B cell (primary cell): ENCODE results near the gene ALG5. TPM values are rescaled to one million over a fixed set of nuclear protein-coding genes. Genes with fewer than 3 reads are reported as not detected.
A peak's percentile ranks its signal among the peaks of the same experiment; 100 is the strongest.

Experiments used
- ATAC-seq: fragments of 200-7000 bp; cut with Tn5 transposase; one replicate; pipeline ENCODE4 v1.10.0; 2021; ENCODE audit warnings: low read depth, mild to moderate bottlenecking, moderate number of reproducible peaks, moderate library complexity
- CTCF ChIA-PET: fragments of 350-600 bp; sonication (Branson Sonifier 250); formaldehyde crosslinking; loops from one replicate; lab custom pipeline; 2021; ENCODE audit warnings: antibody characterized with exemption, inconsistent platforms; lab: Charles Lee
- POLR2A ChIA-PET: fragments of 350-600 bp; sonication (Branson Sonifier 250); formaldehyde crosslinking; loops from one replicate; lab custom pipeline; 2021; ENCODE audit warnings: antibody characterized with exemption; lab: Charles Lee
- DNase-seq: peaks from one replicate; pipeline ENCODE4 v3.0.0; 2013
- H2AFZ ChIP-seq: 2 replicates; pipeline ENCODE4 v1.6.1; 2012; ENCODE audit warnings: mild to moderate bottlenecking, low read depth, low read length; ENCODE audit not compliant: insufficient read depth, poor library complexity, severe bottlenecking
- H3K27ac ChIP-seq, 2 donors: 1 replicate in 1 of 2; 2 replicates in 1 of 2; pipeline ENCODE4 v1.5.1; 2012 to 2013; ENCODE audit warnings: low read length in 2 of 2, mild to moderate bottlenecking in 2 of 2, moderate library complexity in 1 of 2
- H3K27me3 ChIP-seq, 4 experiments: fragments of 200-600 bp in 1 of 4; sonication (generic) in 1 of 4; replicated peaks in 1 of 4; 1 replicate in 2 of 4; 2 replicates in 2 of 4; pipeline versions ENCODE4 v1.6.1 to v1.7.0; 2013 to 2016; ENCODE audit warnings: low read length in 3 of 4, mild to moderate bottlenecking in 2 of 4, mixed read lengths in 1 of 4, moderate library complexity in 1 of 4; ENCODE audit not compliant: insufficient read depth in 4 of 4, control insufficient read depth in 3 of 4; ENCODE audit errors: control extremely low read depth in 1 of 4
- H3K36me3 ChIP-seq, 2 experiments: replicated peaks in 1 of 2; 1 replicate in 1 of 2; 2 replicates in 1 of 2; pipeline versions ENCODE4 v1.6.1 to v1.7.1; 2013; ENCODE audit warnings: low read length in 1 of 2; ENCODE audit not compliant: insufficient read depth in 2 of 2, control insufficient read depth in 1 of 2; ENCODE audit errors: control extremely low read depth in 1 of 2, extremely low read depth in 1 of 2
- H3K4me1 ChIP-seq, 2 donors: fragments of 200-600 bp in 1 of 2; sonication (generic) in 1 of 2; 1 replicate in 1 of 2; 2 replicates in 1 of 2; pipeline versions ENCODE4 v1.5.1 to v1.6.1; 2013 to 2017; ENCODE audit warnings: low read length in 2 of 2; ENCODE audit not compliant: control insufficient read depth in 2 of 2, insufficient read depth in 2 of 2
- H3K4me2 ChIP-seq: replicated peaks from 2 replicates; pipeline ENCODE3; 2012; ENCODE audit warnings: mild to moderate bottlenecking, low read depth, low read length; ENCODE audit not compliant: poor library complexity, severe bottlenecking
- H3K4me3 ChIP-seq, 5 experiments: fragments of 200-600 bp in 1 of 5; sonication (generic) in 1 of 5; 1 replicate in 3 of 5; 2 replicates in 2 of 5; pipeline versions ENCODE4 v1.5.1 to v1.7.0; 2011 to 2016; ENCODE audit warnings: low read length in 4 of 5, mild to moderate bottlenecking in 4 of 5, low read depth in 2 of 5, control low read depth in 1 of 5, moderate library complexity in 1 of 5; ENCODE audit not compliant: insufficient read depth in 1 of 5; ENCODE audit errors: control extremely low read depth in 1 of 5, extremely low read depth in 1 of 5
- H3K79me2 ChIP-seq: fragments of 200-600 bp; sonication (generic); one replicate; pipeline ENCODE4 v1.6.0; 2016; ENCODE audit warnings: low read length; ENCODE audit not compliant: control insufficient read depth, insufficient read depth
- H3K9ac ChIP-seq: fragments of 200-600 bp; sonication (generic); 2 replicates; pipeline ENCODE4 v1.6.1; 2017; ENCODE audit warnings: mild to moderate bottlenecking, low read length, moderate library complexity
- H3K9me3 ChIP-seq, 3 donors: one replicate each; pipeline versions ENCODE4 v1.6.1 to v1.7.1; 2013; ENCODE audit warnings: low read length in 2 of 3; ENCODE audit not compliant: control insufficient read depth in 2 of 3, insufficient read depth in 1 of 3; ENCODE audit errors: control extremely low read depth in 1 of 3
- H4K20me1 ChIP-seq: 2 replicates; pipeline ENCODE4 v1.6.0; 2012; ENCODE audit warnings: mild to moderate bottlenecking, low read length; ENCODE audit not compliant: insufficient read depth, control insufficient read depth, poor library complexity, severe bottlenecking
- H3K27ac Mint-ChIP-seq: one replicate; pipeline ENCODE4 v1.8.0; 2021; ENCODE audit warnings: mixed read lengths
- H3K27me3 Mint-ChIP-seq: one replicate; pipeline ENCODE4 v1.8.0; 2021; ENCODE audit warnings: mixed read lengths
- H3K4me1 Mint-ChIP-seq: one replicate; pipeline ENCODE4 v1.8.0; 2021; ENCODE audit warnings: mixed read lengths
- H3K4me3 Mint-ChIP-seq: one replicate; pipeline ENCODE4 v1.8.0; 2021; ENCODE audit warnings: mixed read lengths
- H3K9me3 Mint-ChIP-seq: one replicate; pipeline ENCODE4 v1.8.0; 2022; ENCODE audit warnings: mixed read lengths; ENCODE audit not compliant: insufficient read depth
- EZH2 ChIP-seq: IDR thresholded peaks from 2 replicates; pipeline ENCODE4 v1.6.1; 2012; ENCODE audit warnings: borderline replicate concordance, low read depth, mild to moderate bottlenecking, moderate library complexity, low read length; ENCODE audit not compliant: insufficient read depth, poor library complexity, severe bottlenecking
- WGBS: methylation state at CpG from one replicate; pipeline ENCODE4 v1.1.5; 2013; ENCODE audit warnings: missing lambda C conversion rate; ENCODE audit not compliant: insufficient coverage; 5-methylcytosine and 5-hydroxymethylcytosine counted together
- intact Hi-C: fragments of 100-400 bp; cut with micrococcal nuclease; formaldehyde crosslinking; loops from one replicate; pipeline ENCODE4 v1.10.0; 2022
- polyA plus RNA-seq: library from polyadenylated mRNA; depleted of rRNA; stranded (reverse); fragments of >200 nt; gene quantifications from 2 replicates; pipeline ENCODE4 v1.2.3, GENCODE V29; 2012
- total RNA-seq, 2 donors: library from RNA; stranded (reverse); fragments of 120-200 nt in 1 of 2; gene quantifications; 1 replicate in 1 of 2; 2 replicates in 1 of 2; pipeline versions ENCODE4 v1.2.3 to v1.2.4, GENCODE V29; 2013 to 2022
- TF ChIP-seq, protein P1 (sequence below): fragments of 200-600 bp; IDR thresholded peaks from one replicate; pipeline ENCODE4 v1.8.0; 2022; ENCODE audit warnings: antibody characterized with exemption, mild to moderate bottlenecking

The ALG5 gene
- total and polyA plus RNA-seq, 2 donors (not counting 1 experiment from before 2014, with no cell fraction given): 15.2 to 21.0 TPM

DNA sequence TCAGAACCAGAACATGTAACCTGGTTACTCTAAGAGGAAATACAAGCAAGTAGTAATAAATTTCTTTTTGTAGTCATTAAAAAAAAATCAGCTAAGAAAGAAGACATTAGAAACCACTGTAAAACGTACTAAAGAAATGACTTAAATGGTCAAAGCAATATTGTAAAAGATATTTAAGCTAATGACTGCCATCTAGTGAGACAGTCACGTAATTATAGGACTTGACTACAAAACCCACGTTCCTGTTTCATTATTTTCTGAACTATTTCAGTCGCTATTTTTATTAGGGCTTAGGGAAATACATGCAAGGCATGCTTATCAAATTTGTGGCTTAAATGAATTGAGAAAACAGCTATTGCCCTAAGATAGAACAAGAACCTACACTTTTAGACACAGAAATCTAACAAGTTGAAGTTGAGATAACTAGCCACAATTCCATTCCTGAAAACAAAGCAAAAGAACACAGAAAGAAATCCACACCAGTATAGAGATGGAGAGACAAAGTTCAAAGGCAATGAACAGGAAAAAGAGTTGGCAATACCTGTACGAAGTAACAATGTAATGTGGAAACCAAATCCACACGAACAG is 17.9 kb downstream of the ALG5 start:
- no peaks in the 10 kb centered on the region for H3K9me3 Mint-ChIP-seq
- Histone ChIP-seq H3K9ac (no peak overlapping the region), H3K27ac (no peak overlapping the region), H3K4me1 (no peaks in the 10 kb centered on the region), H4K20me1 (no peaks in the 10 kb centered on the region), H3K36me3 (peaks cover 3 to 28% of the 10 kb centered on the region in 2 experiments), H3K27me3 (no peaks in the 10 kb centered on the region), H3K4me3 (no peak overlapping the region), H3K79me2 (no peaks in the 10 kb centered on the region), H3K4me2 (no peak overlapping the region), H3K9me3 (no peaks in the 10 kb centered on the region), H2AFZ (no peak overlapping the region)
- no peak overlapping the region for H3K4me3 Mint-ChIP-seq
- intact Hi-C loops: loop anchor here (2.0 to 5.0 kb wide), 4 partner anchors 122 to 698 kb away; partner anchors contain the start of gene SPART
- no peak overlapping the region for H3K27ac Mint-ChIP-seq
- CTCF ChIA-PET: interaction anchor here (0.7 to 5.8 kb wide), 14 partner anchors 8 to 698 kb away, joined by 3 to 47 read pairs (median 4); no protein-coding TSS in a partner anchor
- no peak for TF ChIP-seq EZH2
- TF ChIP-seq, protein P1, sequence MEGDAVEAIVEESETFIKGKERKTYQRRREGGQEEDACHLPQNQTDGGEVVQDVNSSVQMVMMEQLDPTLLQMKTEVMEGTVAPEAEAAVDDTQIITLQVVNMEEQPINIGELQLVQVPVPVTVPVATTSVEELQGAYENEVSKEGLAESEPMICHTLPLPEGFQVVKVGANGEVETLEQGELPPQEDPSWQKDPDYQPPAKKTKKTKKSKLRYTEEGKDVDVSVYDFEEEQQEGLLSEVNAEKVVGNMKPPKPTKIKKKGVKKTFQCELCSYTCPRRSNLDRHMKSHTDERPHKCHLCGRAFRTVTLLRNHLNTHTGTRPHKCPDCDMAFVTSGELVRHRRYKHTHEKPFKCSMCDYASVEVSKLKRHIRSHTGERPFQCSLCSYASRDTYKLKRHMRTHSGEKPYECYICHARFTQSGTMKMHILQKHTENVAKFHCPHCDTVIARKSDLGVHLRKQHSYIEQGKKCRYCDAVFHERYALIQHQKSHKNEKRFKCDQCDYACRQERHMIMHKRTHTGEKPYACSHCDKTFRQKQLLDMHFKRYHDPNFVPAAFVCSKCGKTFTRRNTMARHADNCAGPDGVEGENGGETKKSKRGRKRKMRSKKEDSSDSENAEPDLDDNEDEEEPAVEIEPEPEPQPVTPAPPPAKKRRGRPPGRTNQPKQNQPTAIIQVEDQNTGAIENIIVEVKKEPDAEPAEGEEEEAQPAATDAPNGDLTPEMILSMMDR: peak; percentile 73
- H3K27me3 Mint-ChIP-seq: no peaks in the 10 kb centered on the region
- peaks cover 2% of the 10 kb centered on the region for H3K4me1 Mint-ChIP-seq
- WGBS: no CpG with 5 or more reads among the region's 6 CpGs
- DNase-seq: peak; percentile 46
- no peak for ATAC-seq
- POLR2A ChIA-PET: no interaction called here

- H4K20me1 ChIP-seq: no peaks in the 10 kb centered on the region
- no peaks in the 10 kb centered on the region for H3K27me3 ChIP-seq
- ATAC-seq: no peak
- H3K9me3 ChIP-seq: peaks cover 0 to 11% (median 0%) of the 10 kb centered on the region in 3 donors
- DNase-seq: no peak
- CTCF ChIA-PET: interaction anchor here (1.5 to 5.8 kb wide), 5 partner anchors 10 to 633 kb away, joined by 3 to 47 read pairs (median 5); no protein-coding TSS in a partner anchor
- no peak overlapping the region for H3K4me2 ChIP-seq
- H3K4me3 ChIP-seq: no peak overlapping the region
- 74% methylated on average over 4 of the region's 7 CpGs for WGBS
- no peak overlapping the region for H2AFZ ChIP-seq
- no peaks in the 10 kb centered on the region for H3K4me1 ChIP-seq
- no peak overlapping the region for H3K27ac ChIP-seq
- Mint-ChIP-seq H3K4me1 (peaks cover 2% of the 10 kb centered on the region), H3K4me3 (no peak overlapping the region), H3K9me3 (peaks cover 2% of the 10 kb centered on the region), H3K27ac (no peak overlapping the region), H3K27me3 (no peaks in the 10 kb centered on the region)
- H3K9ac ChIP-seq: no peak overlapping the region
- POLR2A ChIA-PET: no interaction called here
- H3K79me2 ChIP-seq: no peaks in the 10 kb centered on the region
- intact Hi-C loops: loop anchor here (2.0 to 5.0 kb wide), 4 partner anchors 121 to 697 kb away; partner anchors contain the start of gene SPART
- H3K36me3 ChIP-seq: peaks cover 4 to 25% of the 10 kb centered on the region in 2 experiments
- TF ChIP-seq EZH2: no peak
- TF ChIP-seq, protein P1: no peak
These were observed 19.6 kb downstream of the ALG5 start for GRCh38 chr13:36979361-36980050.
